ENCODE measurements around the gene EGR1. TPM values are rescaled to one million over a fixed set of nuclear protein-coding genes. Genes with fewer than 3 reads are reported as not detected.

Gene EGR1
- total RNA-seq, 2 donors from 2014 or later = 9.9 to 14.2 TPM

DNA sequence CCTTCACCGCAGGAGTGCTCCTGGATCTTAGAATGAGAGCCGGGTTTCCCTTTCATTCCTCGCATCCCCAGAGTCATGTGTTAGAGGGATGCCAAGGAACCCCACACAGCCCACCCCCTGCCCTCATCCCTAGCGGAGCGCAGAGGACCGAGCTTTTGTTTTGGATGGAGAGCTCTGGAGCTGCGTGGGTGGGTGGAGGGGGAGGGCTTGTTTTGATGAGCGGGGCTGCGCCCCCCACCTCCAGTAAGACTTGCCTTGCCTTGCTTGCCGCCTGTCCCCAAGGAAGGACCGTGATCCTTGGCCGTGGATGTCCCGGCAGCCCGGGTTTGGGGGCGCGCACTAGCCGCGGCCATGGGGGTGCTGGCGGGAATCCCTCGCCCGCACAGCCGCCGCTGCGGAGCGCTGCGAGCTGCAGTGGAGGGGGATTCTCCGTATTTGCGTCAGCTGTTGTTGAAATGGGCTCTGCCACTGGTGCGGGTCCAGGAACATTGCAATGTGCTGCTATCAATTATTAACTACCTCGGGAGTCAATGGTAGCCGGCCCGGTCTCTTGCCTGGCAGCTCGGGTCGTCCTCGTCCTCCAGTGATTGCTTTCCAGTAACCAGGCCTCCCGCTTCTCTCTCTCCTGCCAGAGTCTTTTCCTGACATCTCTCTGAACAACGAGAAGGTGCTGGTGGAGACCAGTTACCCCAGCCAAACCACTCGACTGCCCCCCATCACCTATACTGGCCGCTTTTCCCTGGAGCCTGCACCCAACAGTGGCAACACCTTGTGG is 1.0 kb downstream of the EGR1 start:
- Histone ChIP-seq H3K9me3 (ENCODE audit: control insufficient read depth, low read length) (no peaks in the 10 kb centered on the region), H3K4me1 (ENCODE audit: control insufficient read depth, insufficient read depth, low read length) (peaks cover 7% of the 10 kb centered on the region), H3K36me3 (ENCODE audit: control insufficient read depth, insufficient read depth, low read length) (peaks cover 10% of the 10 kb centered on the region), H3K4me3 (ENCODE audit: low read length) (peak overlapping the region; percentile 98), H3K27ac (ENCODE audit: low read depth, low read length) (no peak overlapping the region), H3K9ac (ENCODE audit: extremely low read depth, low read length, poor library complexity, severe bottlenecking) (peak overlapping the region; percentile 72), H3K27me3 (ENCODE audit: control insufficient read depth, insufficient read depth, low read length, poor library complexity, severe bottlenecking) (peaks cover 12% of the 10 kb centered on the region)
- H3K4me3 Mint-ChIP-seq = peak overlapping the region; percentile 69
- no peak for DNase-seq
- H3K36me3 Mint-ChIP-seq (ENCODE audit: low read depth) = peaks cover 11% of the 10 kb centered on the region
- H3K4me1 Mint-ChIP-seq = peaks cover 10% of the 10 kb centered on the region
- TF ChIP-seq, protein P1, sequence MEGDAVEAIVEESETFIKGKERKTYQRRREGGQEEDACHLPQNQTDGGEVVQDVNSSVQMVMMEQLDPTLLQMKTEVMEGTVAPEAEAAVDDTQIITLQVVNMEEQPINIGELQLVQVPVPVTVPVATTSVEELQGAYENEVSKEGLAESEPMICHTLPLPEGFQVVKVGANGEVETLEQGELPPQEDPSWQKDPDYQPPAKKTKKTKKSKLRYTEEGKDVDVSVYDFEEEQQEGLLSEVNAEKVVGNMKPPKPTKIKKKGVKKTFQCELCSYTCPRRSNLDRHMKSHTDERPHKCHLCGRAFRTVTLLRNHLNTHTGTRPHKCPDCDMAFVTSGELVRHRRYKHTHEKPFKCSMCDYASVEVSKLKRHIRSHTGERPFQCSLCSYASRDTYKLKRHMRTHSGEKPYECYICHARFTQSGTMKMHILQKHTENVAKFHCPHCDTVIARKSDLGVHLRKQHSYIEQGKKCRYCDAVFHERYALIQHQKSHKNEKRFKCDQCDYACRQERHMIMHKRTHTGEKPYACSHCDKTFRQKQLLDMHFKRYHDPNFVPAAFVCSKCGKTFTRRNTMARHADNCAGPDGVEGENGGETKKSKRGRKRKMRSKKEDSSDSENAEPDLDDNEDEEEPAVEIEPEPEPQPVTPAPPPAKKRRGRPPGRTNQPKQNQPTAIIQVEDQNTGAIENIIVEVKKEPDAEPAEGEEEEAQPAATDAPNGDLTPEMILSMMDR (conservative IDR thresholded peaks at IDR 0.05) = no peak
- H3K27ac Mint-ChIP-seq = peak overlapping the region; percentile 10
- H3K27me3 Mint-ChIP-seq (ENCODE audit: insufficient read depth) = peaks cover 20% of the 10 kb centered on the region
- no peaks in the 10 kb centered on the region for H3K9me3 Mint-ChIP-seq
- WGBS, 2 experiments (ENCODE audit: insufficient coverage in 1 of 2, insufficient read length in 1 of 2) = 19% methylated on average over 20 to 39 of the region's 39 CpGs

DNA sequence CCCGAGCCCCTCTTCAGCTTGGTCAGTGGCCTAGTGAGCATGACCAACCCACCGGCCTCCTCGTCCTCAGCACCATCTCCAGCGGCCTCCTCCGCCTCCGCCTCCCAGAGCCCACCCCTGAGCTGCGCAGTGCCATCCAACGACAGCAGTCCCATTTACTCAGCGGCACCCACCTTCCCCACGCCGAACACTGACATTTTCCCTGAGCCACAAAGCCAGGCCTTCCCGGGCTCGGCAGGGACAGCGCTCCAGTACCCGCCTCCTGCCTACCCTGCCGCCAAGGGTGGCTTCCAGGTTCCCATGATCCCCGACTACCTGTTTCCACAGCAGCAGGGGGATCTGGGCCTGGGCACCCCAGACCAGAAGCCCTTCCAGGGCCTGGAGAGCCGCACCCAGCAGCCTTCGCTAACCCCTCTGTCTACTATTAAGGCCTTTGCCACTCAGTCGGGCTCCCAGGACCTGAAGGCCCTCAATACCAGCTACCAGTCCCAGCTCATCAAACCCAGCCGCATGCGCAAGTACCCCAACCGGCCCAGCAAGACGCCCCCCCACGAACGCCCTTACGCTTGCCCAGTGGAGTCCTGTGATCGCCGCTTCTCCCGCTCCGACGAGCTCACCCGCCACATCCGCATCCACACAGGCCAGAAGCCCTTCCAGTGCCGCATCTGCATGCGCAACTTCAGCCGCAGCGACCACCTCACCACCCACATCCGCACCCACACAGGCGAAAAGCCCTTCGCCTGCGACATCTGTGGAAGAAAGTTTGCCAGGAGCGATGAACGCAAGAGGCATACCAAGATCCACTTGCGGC is 1.8 kb downstream of the EGR1 start:
- Mint-ChIP-seq H3K27me3 (ENCODE audit: insufficient read depth) (peaks cover 20% of the 10 kb centered on the region), H3K9me3 (no peaks in the 10 kb centered on the region), H3K27ac (peak overlapping the region; percentile 10), H3K36me3 (ENCODE audit: low read depth) (peaks cover 11% of the 10 kb centered on the region), H3K4me3 (peak overlapping the region; percentile 69), H3K4me1 (peaks cover 12% of the 10 kb centered on the region)
- peaks cover 12% of the 10 kb centered on the region for H3K27me3 ChIP-seq (ENCODE audit: control insufficient read depth, insufficient read depth, low read length, poor library complexity, severe bottlenecking)
- no peak for DNase-seq
- H3K27ac ChIP-seq (ENCODE audit: low read depth, low read length) = no peak overlapping the region
- peaks cover 10% of the 10 kb centered on the region for H3K36me3 ChIP-seq (ENCODE audit: control insufficient read depth, insufficient read depth, low read length)
- WGBS, 2 experiments (ENCODE audit: insufficient coverage in 1 of 2, insufficient read length in 1 of 2) = 90 to 93% methylated on average over 27 to 45 of the region's 45 CpGs
- H3K9ac ChIP-seq (ENCODE audit: extremely low read depth, low read length, poor library complexity, severe bottlenecking) = peak overlapping the region; percentile 72
- H3K4me3 ChIP-seq (ENCODE audit: low read length) = peak overlapping the region; percentile 98
- H3K4me1 ChIP-seq (ENCODE audit: control insufficient read depth, insufficient read depth, low read length) = peaks cover 7% of the 10 kb centered on the region
- no peaks in the 10 kb centered on the region for H3K9me3 ChIP-seq (ENCODE audit: control insufficient read depth, low read length)
- TF ChIP-seq, protein P1 (conservative IDR thresholded peaks at IDR 0.05) = no peak

DNA sequence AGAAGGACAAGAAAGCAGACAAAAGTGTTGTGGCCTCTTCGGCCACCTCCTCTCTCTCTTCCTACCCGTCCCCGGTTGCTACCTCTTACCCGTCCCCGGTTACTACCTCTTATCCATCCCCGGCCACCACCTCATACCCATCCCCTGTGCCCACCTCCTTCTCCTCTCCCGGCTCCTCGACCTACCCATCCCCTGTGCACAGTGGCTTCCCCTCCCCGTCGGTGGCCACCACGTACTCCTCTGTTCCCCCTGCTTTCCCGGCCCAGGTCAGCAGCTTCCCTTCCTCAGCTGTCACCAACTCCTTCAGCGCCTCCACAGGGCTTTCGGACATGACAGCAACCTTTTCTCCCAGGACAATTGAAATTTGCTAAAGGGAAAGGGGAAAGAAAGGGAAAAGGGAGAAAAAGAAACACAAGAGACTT is 2.4 kb downstream of the EGR1 start:
- H3K27me3 ChIP-seq (ENCODE audit: control insufficient read depth, insufficient read depth, low read length, poor library complexity, severe bottlenecking) = peaks cover 12% of the 10 kb centered on the region
- no peak overlapping the region for H3K9ac ChIP-seq (ENCODE audit: extremely low read depth, low read length, poor library complexity, severe bottlenecking)
- no peak for DNase-seq
- 91 to 93% methylated on average over 8 to 14 of the region's 14 CpGs for WGBS, 2 experiments (ENCODE audit: insufficient coverage in 1 of 2, insufficient read length in 1 of 2)
- no peaks in the 10 kb centered on the region for H3K9me3 Mint-ChIP-seq
- TF ChIP-seq, protein P1 (conservative IDR thresholded peaks at IDR 0.05) = no peak
- H3K4me3 ChIP-seq (ENCODE audit: low read length) = no peak overlapping the region
- H3K27ac Mint-ChIP-seq = no peak overlapping the region
- peaks cover 17% of the 10 kb centered on the region for H3K4me1 Mint-ChIP-seq
- peaks cover 20% of the 10 kb centered on the region for H3K27me3 Mint-ChIP-seq (ENCODE audit: insufficient read depth)
- H3K4me3 Mint-ChIP-seq = peak overlapping the region; percentile 69
- H3K27ac ChIP-seq (ENCODE audit: low read depth, low read length) = no peak overlapping the region
- no peaks in the 10 kb centered on the region for H3K9me3 ChIP-seq (ENCODE audit: control insufficient read depth, low read length)
- H3K36me3 ChIP-seq (ENCODE audit: control insufficient read depth, insufficient read depth, low read length) = peaks cover 10% of the 10 kb centered on the region
- H3K4me1 ChIP-seq (ENCODE audit: control insufficient read depth, insufficient read depth, low read length) = peaks cover 7% of the 10 kb centered on the region
- H3K36me3 Mint-ChIP-seq (ENCODE audit: low read depth) = peaks cover 11% of the 10 kb centered on the region
